ENCODE measurements around the gene IL13RA2. TPM values are rescaled to one million over a fixed set of nuclear protein-coding genes. Genes with fewer than 3 reads are reported as not detected.

IL13RA2 gene, protein sequence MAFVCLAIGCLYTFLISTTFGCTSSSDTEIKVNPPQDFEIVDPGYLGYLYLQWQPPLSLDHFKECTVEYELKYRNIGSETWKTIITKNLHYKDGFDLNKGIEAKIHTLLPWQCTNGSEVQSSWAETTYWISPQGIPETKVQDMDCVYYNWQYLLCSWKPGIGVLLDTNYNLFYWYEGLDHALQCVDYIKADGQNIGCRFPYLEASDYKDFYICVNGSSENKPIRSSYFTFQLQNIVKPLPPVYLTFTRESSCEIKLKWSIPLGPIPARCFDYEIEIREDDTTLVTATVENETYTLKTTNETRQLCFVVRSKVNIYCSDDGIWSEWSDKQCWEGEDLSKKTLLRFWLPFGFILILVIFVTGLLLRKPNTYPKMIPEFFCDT
- total RNA-seq (2022) (not detected in 2 replicates), Bru-seq, nascent RNA (percentile 5 among the genes with signal in this experiment), BruChase-seq, experiment 1, labeled RNA remaining after a 2-hour chase (percentile 6 among the genes with signal in this experiment), BruChase-seq, experiment 2, labeled RNA remaining after a 6-hour chase (not detected)
- long read RNA-seq: 0 reads

DNA sequence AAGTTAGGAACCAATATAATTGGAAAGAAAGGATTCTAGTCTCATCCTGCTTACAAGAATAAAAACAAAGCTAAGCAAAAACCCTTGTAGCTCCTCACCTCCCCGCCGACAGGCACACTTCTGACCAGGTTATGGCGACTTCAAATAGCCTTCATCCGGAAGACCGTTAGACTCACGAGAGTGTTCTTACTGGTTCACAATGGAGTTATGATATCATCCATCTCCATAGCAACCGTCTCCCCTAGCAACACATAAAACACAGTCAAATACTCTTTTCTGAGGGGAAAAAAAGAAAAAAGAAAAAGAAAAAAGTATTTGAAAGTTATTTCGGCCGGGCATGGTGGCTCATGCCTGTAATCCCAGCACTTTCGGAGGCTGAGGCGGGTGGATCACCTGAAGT, at the start of gene IL13RA2:
TSS of gene IL13RA2 (minus strand) at position 162 of the 400 bp plus-strand sequence. CDS start 347 bp downstream, outside the sequence.
- intact Hi-C loops (cut with micrococcal nuclease; ENCODE audit: unreplicated experiment): no loop called here
- DNase-seq: no peak
- POLR2A ChIA-PET: no interaction called here
- H3K27me3 ChIP-seq (replicated peaks; ENCODE audit: control insufficient read depth, insufficient read depth, low read length): no peaks in the 10 kb centered on the region
- peaks cover 2% of the 10 kb centered on the region for H3K27me3 Mint-ChIP-seq (ENCODE audit: insufficient read depth, unreplicated experiment)
- no peak within 1 kb of the TSS for H3K4me3 ChIP-seq (ENCODE audit: low read depth, low read length)
- TF ChIP-seq, protein P1, sequence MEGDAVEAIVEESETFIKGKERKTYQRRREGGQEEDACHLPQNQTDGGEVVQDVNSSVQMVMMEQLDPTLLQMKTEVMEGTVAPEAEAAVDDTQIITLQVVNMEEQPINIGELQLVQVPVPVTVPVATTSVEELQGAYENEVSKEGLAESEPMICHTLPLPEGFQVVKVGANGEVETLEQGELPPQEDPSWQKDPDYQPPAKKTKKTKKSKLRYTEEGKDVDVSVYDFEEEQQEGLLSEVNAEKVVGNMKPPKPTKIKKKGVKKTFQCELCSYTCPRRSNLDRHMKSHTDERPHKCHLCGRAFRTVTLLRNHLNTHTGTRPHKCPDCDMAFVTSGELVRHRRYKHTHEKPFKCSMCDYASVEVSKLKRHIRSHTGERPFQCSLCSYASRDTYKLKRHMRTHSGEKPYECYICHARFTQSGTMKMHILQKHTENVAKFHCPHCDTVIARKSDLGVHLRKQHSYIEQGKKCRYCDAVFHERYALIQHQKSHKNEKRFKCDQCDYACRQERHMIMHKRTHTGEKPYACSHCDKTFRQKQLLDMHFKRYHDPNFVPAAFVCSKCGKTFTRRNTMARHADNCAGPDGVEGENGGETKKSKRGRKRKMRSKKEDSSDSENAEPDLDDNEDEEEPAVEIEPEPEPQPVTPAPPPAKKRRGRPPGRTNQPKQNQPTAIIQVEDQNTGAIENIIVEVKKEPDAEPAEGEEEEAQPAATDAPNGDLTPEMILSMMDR (IDR thresholded peaks at IDR 0.05; ENCODE audit: insufficient read depth in 1 of 2, low read depth in 1 of 2, low read length in 1 of 2, severe bottlenecking in 1 of 2, unreplicated experiment in 1 of 2): no peak
- H3K36me3 ChIP-seq (ENCODE audit: control insufficient read depth, insufficient read depth, low read length): no peaks in the 10 kb centered on the region
- no peaks in the 10 kb centered on the region for H3K9me3 Mint-ChIP-seq (ENCODE audit: unreplicated experiment)
- BruUV-seq (replicated peaks): no TSS peak
- CTCF ChIA-PET: no interaction called here
- H3K4me1 ChIP-seq: no peaks in the 10 kb centered on the region
- H3K36me3 Mint-ChIP-seq (ENCODE audit: insufficient read depth, unreplicated experiment): no peaks in the 10 kb centered on the region
- no peak within 1 kb of the TSS for H3K27ac Mint-ChIP-seq (ENCODE audit: unreplicated experiment)
- no peaks in the 10 kb centered on the region for H3K9me3 ChIP-seq
- no peaks in the 10 kb centered on the region for H3K4me1 Mint-ChIP-seq (ENCODE audit: low read depth, unreplicated experiment)
- no peak within 1 kb of the TSS for H3K4me3 Mint-ChIP-seq (ENCODE audit: unreplicated experiment)

DNA sequence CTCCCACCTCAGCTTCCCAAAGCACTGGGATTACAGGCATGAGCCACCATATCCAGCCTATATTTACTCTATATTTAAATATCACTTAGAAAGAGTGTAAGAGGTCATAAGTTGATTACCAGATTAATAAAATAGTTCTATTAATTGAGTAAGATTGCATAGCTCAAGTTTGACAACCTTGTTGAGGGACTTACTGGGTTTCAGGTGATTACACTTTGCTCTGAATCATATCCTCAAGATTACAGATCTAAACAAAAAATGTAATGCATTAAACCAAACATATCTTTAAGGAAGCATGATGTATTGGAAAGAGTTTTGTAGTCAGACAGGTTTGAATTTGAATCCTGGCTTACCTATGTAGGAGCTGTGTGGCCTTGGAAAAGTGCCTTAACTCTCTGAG, 47.9 kb upstream of the IL13RA2 start:
- intact Hi-C loops (cut with micrococcal nuclease; ENCODE audit: unreplicated experiment): no loop called here
- Mint-ChIP-seq H3K27me3 (ENCODE audit: insufficient read depth, unreplicated experiment) (peaks cover under 1% of the 10 kb centered on the region), H3K4me3 (ENCODE audit: unreplicated experiment) (no peak overlapping the region), H3K36me3 (ENCODE audit: insufficient read depth, unreplicated experiment) (no peaks in the 10 kb centered on the region), H3K9me3 (ENCODE audit: unreplicated experiment) (no peaks in the 10 kb centered on the region), H3K4me1 (ENCODE audit: low read depth, unreplicated experiment) (no peaks in the 10 kb centered on the region), H3K27ac (ENCODE audit: unreplicated experiment) (no peak overlapping the region)
- H3K4me3 ChIP-seq (ENCODE audit: low read depth, low read length): no peak overlapping the region
- H3K27me3 ChIP-seq (replicated peaks; ENCODE audit: control insufficient read depth, insufficient read depth, low read length): no peaks in the 10 kb centered on the region
- DNase-seq: no peak
- POLR2A ChIA-PET: no interaction called here
- no peaks in the 10 kb centered on the region for H3K9me3 ChIP-seq
- CTCF ChIA-PET: no interaction called here
- no peaks in the 10 kb centered on the region for H3K36me3 ChIP-seq (ENCODE audit: control insufficient read depth, insufficient read depth, low read length)
- BruUV-seq (replicated peaks): no TSS peak
- TF ChIP-seq, protein P1 (IDR thresholded peaks at IDR 0.05; ENCODE audit: insufficient read depth in 1 of 2, low read depth in 1 of 2, low read length in 1 of 2, severe bottlenecking in 1 of 2, unreplicated experiment in 1 of 2): no peak
- no peaks in the 10 kb centered on the region for H3K4me1 ChIP-seq

DNA sequence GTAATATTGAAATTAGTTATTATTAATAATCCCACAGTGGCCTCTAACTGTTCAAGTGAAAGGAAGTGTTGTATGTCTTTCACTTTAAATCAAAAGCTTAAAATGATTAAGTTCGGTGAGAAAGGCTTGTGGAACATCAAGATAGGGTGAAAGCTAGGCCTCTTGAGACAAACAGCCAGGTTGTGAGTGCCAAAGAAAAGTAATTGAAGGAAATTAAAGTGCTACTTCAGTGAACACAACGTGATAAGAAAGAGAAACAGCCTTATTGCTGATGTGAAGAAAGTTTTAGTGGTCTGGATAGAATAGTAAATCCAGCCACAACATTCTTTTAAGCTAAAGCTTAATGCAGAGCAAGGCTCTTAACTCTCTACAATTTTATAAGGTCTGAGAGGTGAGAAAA, 42.6 kb upstream of the IL13RA2 start:
- Mint-ChIP-seq H3K36me3 (ENCODE audit: insufficient read depth, unreplicated experiment) (no peaks in the 10 kb centered on the region), H3K4me3 (ENCODE audit: unreplicated experiment) (no peak overlapping the region), H3K27ac (ENCODE audit: unreplicated experiment) (no peak overlapping the region), H3K27me3 (ENCODE audit: insufficient read depth, unreplicated experiment) (peaks cover 2% of the 10 kb centered on the region), H3K4me1 (ENCODE audit: low read depth, unreplicated experiment) (no peaks in the 10 kb centered on the region), H3K9me3 (ENCODE audit: unreplicated experiment) (no peaks in the 10 kb centered on the region)
- POLR2A ChIA-PET: no interaction called here
- no peaks in the 10 kb centered on the region for H3K9me3 ChIP-seq
- TF ChIP-seq, protein P1 (IDR thresholded peaks at IDR 0.05; ENCODE audit: insufficient read depth in 1 of 2, low read depth in 1 of 2, low read length in 1 of 2, severe bottlenecking in 1 of 2, unreplicated experiment in 1 of 2): no peak
- CTCF ChIA-PET: no interaction called here
- no peak for DNase-seq
- H3K36me3 ChIP-seq (ENCODE audit: control insufficient read depth, insufficient read depth, low read length): no peaks in the 10 kb centered on the region
- intact Hi-C loops (cut with micrococcal nuclease; ENCODE audit: unreplicated experiment): no loop called here
- H3K27me3 ChIP-seq (replicated peaks; ENCODE audit: control insufficient read depth, insufficient read depth, low read length): no peaks in the 10 kb centered on the region
- no peak overlapping the region for H3K4me3 ChIP-seq (ENCODE audit: low read depth, low read length)
- no peaks in the 10 kb centered on the region for H3K4me1 ChIP-seq
- BruUV-seq (replicated peaks): no TSS peak
